Measurements from ENCODE around the gene KIRREL1. TPM values are rescaled to one million over a fixed set of nuclear protein-coding genes. Genes with fewer than 3 reads are reported as not detected.
A peak's percentile ranks its signal among the peaks of the same experiment; 100 is the strongest.

Gene KIRREL1
- total RNA-seq, 2 donors from 2014 or later = 22.8 to 26.5 TPM

- no peak overlapping the region for H3K27ac Mint-ChIP-seq
- no peaks in the 10 kb centered on the region for H3K27me3 ChIP-seq (ENCODE audit: control insufficient read depth, insufficient read depth, low read length, poor library complexity, severe bottlenecking)
- no peak for DNase-seq
- H3K36me3 Mint-ChIP-seq (ENCODE audit: low read depth) = no peaks in the 10 kb centered on the region
- WGBS, 2 experiments (ENCODE audit: insufficient coverage in 1 of 2, insufficient read length in 1 of 2) = 78 to 88% methylated on average over 3 to 12 of the region's 12 CpGs
- no peaks in the 10 kb centered on the region for H3K9me3 ChIP-seq (ENCODE audit: control insufficient read depth, low read length)
- H3K9ac ChIP-seq (ENCODE audit: extremely low read depth, low read length, poor library complexity, severe bottlenecking) = no peak overlapping the region
- peaks cover 23% of the 10 kb centered on the region for H3K4me1 Mint-ChIP-seq
- H3K27me3 Mint-ChIP-seq (ENCODE audit: insufficient read depth) = no peaks in the 10 kb centered on the region
- no peak overlapping the region for H3K4me3 Mint-ChIP-seq
- no peaks in the 10 kb centered on the region for H3K9me3 Mint-ChIP-seq
- H3K4me3 ChIP-seq (ENCODE audit: low read length) = no peak overlapping the region
- no peak for TF ChIP-seq CTCF (conservative IDR thresholded peaks at IDR 0.05)
- H3K4me1 ChIP-seq (ENCODE audit: control insufficient read depth, insufficient read depth, low read length) = no peaks in the 10 kb centered on the region
- no peaks in the 10 kb centered on the region for H3K36me3 ChIP-seq (ENCODE audit: control insufficient read depth, insufficient read depth, low read length)
- no peak overlapping the region for H3K27ac ChIP-seq (ENCODE audit: low read depth, low read length)
Observed at GRCh38 chr1:158068918-158069317, 75.5 kb downstream of the KIRREL1 start.

- H3K27me3 Mint-ChIP-seq (ENCODE audit: insufficient read depth) = no peaks in the 10 kb centered on the region
- 77 to 79% methylated on average over 8 to 14 of the region's 14 CpGs for WGBS, 2 experiments (ENCODE audit: insufficient coverage in 1 of 2, insufficient read length in 1 of 2)
- no peak for DNase-seq
- no peak overlapping the region for H3K27ac Mint-ChIP-seq
- H3K4me3 ChIP-seq (ENCODE audit: low read length) = no peak overlapping the region
- no peaks in the 10 kb centered on the region for H3K9me3 Mint-ChIP-seq
- no peaks in the 10 kb centered on the region for H3K4me1 ChIP-seq (ENCODE audit: control insufficient read depth, insufficient read depth, low read length)
- H3K36me3 ChIP-seq (ENCODE audit: control insufficient read depth, insufficient read depth, low read length) = no peaks in the 10 kb centered on the region
- peak overlapping the region; percentile 72 for H3K27ac ChIP-seq (ENCODE audit: low read depth, low read length)
- no peaks in the 10 kb centered on the region for H3K9me3 ChIP-seq (ENCODE audit: control insufficient read depth, low read length)
- H3K27me3 ChIP-seq (ENCODE audit: control insufficient read depth, insufficient read depth, low read length, poor library complexity, severe bottlenecking) = no peaks in the 10 kb centered on the region
- no peaks in the 10 kb centered on the region for H3K36me3 Mint-ChIP-seq (ENCODE audit: low read depth)
- H3K4me3 Mint-ChIP-seq = no peak overlapping the region
- peaks cover 31% of the 10 kb centered on the region for H3K4me1 Mint-ChIP-seq
- no peak for TF ChIP-seq CTCF (conservative IDR thresholded peaks at IDR 0.05)
- no peak overlapping the region for H3K9ac ChIP-seq (ENCODE audit: extremely low read depth, low read length, poor library complexity, severe bottlenecking)
Observed at GRCh38 chr1:158071138-158071537, 77.7 kb downstream of the KIRREL1 start.

GRCh38 chr1:158075078-158075477, 81.6 kb downstream of the KIRREL1 start:
- 92 to 94% methylated on average over 2 to 9 of the region's 9 CpGs for WGBS, 2 experiments (ENCODE audit: insufficient coverage in 1 of 2, insufficient read length in 1 of 2)
- TF ChIP-seq CTCF (conservative IDR thresholded peaks at IDR 0.05) = no peak

More at GRCh38 chr1:158075078-158075477, 81.6 kb downstream of the KIRREL1 start:
- H3K36me3 Mint-ChIP-seq (ENCODE audit: low read depth) = peaks cover 4% of the 10 kb centered on the region
- no peak overlapping the region for H3K27ac ChIP-seq (ENCODE audit: low read depth, low read length)
- H3K27ac Mint-ChIP-seq = no peak overlapping the region
- no peaks in the 10 kb centered on the region for H3K27me3 Mint-ChIP-seq (ENCODE audit: insufficient read depth)
- H3K4me1 ChIP-seq (ENCODE audit: control insufficient read depth, insufficient read depth, low read length) = no peaks in the 10 kb centered on the region
- H3K27me3 ChIP-seq (ENCODE audit: control insufficient read depth, insufficient read depth, low read length, poor library complexity, severe bottlenecking) = no peaks in the 10 kb centered on the region
- H3K4me3 Mint-ChIP-seq = no peak overlapping the region
- no peaks in the 10 kb centered on the region for H3K9me3 ChIP-seq (ENCODE audit: control insufficient read depth, low read length)
- H3K36me3 ChIP-seq (ENCODE audit: control insufficient read depth, insufficient read depth, low read length) = no peaks in the 10 kb centered on the region
- no peak overlapping the region for H3K4me3 ChIP-seq (ENCODE audit: low read length)
- peaks cover 31% of the 10 kb centered on the region for H3K4me1 Mint-ChIP-seq
- H3K9me3 Mint-ChIP-seq = no peaks in the 10 kb centered on the region
- DNase-seq = no peak
- no peak overlapping the region for H3K9ac ChIP-seq (ENCODE audit: extremely low read depth, low read length, poor library complexity, severe bottlenecking)

Measured in endodermal cell (in vitro differentiated cells).